Glomerular visceral epithelial cell (primary cell): ENCODE data around the gene ZNF618.
A peak's percentile ranks its signal among the peaks of the same experiment; 100 is the strongest.

Experiments
- DNase-seq: peaks from one replicate; pipeline ENCODE4 v3.0.0-alpha.2; 2016; ENCODE audit errors: extremely low spot score

ZNF618 gene

GRCh38 chr9:113911850-113912557, 35.9 kb downstream of the ZNF618 start:
- no peak for DNase-seq

- no peak for DNase-seq
These were observed 36.7 kb downstream of the ZNF618 start for GRCh38 chr9:113912816-113913215.

GRCh38 chr9:113913426-113914195, 37.5 kb downstream of the ZNF618 start:
- DNase-seq: no peak

GRCh38 chr9:113914517-113914916, 38.4 kb downstream of the ZNF618 start:
- DNase-seq: no peak

- no peak for DNase-seq
These were observed 39.8 kb downstream of the ZNF618 start for GRCh38 chr9:113915817-113916434.

GRCh38 chr9:113916931-113917330, 40.8 kb downstream of the ZNF618 start:
- DNase-seq: no peak

- no peak for DNase-seq
These were observed 42.7 kb downstream of the ZNF618 start for GRCh38 chr9:113918697-113919350.

DNA sequence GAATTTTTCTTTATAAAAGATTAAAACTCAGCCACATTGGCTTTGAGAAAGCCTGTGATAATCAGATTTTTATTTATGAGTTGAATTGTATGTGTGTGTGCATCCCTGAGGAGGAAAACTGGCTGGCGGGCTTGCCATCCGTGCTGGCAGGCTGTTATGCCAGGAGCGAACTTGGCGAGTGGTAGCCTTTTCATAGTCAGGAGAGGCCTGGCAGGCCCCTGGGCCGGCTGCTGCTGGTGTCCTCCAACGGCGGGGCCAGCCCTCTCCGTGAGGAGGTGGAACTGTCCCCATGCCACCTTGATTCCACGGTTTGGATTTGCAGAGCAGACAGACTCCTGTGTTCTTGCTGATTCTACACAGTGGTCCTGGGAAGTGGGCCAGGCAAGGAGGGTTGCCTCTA, 43.3 kb downstream of the ZNF618 start:
- DNase-seq: no peak

DNA sequence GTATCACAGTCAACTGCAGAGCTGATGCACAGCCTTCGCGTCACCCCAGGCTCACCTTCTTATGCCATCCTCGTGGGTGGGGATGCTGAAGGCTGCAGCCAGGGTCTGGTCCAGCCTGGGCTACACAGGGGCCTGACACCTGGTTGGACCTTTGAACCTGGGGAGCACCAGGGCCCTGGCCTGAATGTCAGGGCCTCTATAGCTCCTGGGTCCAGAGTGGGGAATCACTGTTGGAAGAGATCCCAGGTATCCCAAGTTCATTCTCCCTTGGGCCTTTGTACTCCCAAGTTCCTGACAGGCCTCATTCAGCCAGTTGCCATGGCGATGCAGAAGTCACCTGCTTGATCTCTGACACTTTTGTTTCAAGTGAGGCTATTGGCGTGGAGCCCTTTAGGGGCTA, 43.8 kb downstream of the ZNF618 start:
- DNase-seq: no peak

DNA sequence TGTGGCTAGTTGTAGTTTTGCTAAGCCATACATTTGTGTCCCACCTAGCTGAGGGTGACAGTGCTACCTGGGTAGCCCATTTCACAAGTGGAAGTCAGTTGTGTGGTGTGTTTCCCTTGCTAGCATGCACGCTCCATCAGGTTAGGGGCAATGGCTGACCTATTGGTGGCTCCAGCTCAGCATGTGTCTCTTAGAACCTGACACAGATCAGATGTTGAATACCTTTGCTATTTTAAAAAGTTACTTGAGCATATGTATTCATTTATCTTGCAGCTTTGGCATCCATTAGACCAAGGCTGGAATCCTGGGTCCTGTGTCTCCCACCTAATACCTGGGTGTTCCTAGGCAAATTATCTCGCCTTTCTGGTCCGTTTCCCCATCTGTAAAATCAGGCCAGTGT, 44.8 kb downstream of the ZNF618 start:
- no peak for DNase-seq

DNA sequence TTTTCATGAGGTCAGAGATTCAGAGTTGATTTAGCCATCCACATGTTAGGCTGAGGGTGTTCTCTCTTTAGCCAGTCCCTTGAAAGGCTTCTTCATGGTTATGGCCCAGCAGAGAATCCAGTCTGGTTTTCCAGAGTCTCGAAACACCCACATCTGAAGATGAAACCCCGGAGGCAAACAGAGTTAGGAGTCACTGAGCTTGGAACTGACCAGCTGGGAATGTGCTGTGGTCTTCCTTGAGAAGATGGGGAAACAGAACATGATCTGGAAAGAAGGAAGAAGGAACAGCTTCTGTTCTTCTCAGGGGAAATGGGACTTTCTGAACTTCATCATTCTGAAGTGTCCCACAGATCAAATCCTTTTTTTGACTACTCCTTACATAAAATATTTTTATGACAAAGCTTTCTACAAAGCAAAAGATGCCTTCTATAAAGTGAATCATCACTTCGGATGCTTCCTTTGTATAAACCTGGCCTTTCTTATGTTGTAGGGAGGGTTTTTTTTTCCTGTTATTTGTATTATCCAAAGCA, 45.4 kb downstream of the ZNF618 start:
- no peak for DNase-seq

DNA sequence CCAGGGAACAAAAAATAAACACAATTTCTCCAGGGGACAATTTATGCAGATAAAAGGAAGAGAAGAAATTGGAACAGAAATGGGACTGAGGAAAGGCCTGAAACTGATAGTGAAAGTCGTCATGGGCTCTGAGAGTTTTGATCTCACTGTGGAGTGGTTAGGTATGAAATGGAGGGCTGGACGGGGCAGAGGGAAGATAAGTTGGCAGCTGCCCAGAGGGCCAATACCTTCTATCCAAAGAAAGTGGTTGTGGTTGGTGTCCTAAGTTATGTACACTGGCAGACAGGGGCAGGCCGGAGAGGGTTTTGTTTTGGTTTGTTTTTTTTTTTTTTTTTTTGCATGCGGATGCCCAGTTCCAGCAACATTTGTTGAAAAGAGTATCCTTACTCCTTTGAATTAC, 46.1 kb downstream of the ZNF618 start:
- DNase-seq: no peak

DNA sequence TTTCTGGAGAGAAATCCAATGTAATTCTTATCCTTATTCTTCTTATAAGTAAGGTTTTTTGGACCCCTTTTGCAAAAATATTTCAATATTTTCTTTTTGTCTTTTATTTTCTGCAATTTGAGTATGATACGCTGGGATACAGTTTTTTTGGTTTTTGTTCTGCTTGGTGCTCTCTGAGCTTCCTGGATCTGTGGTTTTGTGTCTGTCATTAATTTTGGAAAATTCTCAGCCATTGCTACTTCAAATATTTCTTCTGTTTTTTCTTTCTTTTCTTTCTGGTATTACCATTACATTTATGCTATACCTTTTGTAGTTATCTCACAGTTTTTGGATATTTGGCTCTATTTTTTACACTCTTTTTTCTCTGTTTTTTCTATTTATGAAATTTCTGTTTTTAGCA, 50.1 kb downstream of the ZNF618 start:
- no peak for DNase-seq

GRCh38 chr9:113927277-113927676, 51.2 kb downstream of the ZNF618 start:
- no peak for DNase-seq

DNA sequence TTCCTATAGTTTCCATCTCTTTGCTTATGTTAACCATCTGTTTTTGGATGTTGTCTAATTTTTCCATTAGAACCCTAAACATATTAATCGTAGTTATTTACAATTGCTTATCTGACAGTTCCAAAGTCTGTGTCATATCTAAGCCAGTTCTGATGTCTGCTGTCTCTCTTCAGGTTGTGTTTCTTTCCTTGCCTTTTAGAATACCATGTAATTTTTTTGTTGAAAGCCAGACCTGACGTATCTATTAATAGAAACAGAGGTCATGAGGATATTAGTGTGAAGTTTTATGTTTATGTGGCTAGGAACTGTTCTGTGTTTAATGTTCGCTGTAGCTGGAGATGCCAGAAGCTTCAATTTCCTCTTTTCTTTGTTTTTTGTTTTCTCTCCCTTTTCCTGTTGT, 52.2 kb downstream of the ZNF618 start:
- DNase-seq: no peak

GRCh38 chr9:113929634-113930389, 53.7 kb downstream of the ZNF618 start:
- peak; percentile 6 for DNase-seq

DNA sequence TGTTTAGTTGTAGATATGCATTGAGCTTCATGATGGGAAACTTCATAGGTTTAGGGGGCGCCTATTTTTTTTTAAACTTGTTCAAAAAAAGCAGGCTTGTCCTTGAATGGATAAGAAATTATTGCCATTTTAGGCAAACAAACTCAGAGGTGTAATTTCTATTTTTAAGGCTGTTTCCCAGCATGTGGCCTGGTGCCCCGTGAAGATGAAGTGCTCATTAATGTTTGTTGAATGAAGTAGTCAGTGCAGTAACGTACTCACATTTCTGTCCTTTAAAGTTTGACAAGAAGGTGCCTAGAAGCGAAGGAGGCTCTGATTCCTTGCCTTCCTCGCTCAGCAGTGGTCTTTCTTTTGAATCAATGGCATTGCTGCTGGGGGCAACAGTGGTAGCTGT, 54.3 kb downstream of the ZNF618 start:
- no peak for DNase-seq

DNA sequence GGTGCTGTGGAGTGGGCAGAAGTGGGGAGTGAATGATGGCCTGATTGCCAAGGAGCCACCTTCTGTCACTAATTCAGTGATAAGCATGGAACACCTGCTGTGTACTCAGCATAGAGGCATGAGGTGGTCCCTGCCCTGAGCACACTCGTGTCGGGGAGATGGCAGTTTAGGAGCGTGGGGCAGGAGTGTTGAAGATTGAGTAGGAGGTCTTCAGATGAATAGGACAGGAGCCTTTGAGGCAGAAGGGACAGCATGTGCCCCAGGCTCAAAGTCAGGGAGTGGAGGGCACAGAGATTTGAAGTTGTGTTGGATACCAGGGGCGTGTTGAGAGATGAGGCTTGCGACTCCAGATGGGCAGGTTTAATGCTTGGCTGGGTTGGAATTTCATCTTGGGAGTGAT, 55.0 kb downstream of the ZNF618 start:
- DNase-seq: peak; percentile 25

DNA sequence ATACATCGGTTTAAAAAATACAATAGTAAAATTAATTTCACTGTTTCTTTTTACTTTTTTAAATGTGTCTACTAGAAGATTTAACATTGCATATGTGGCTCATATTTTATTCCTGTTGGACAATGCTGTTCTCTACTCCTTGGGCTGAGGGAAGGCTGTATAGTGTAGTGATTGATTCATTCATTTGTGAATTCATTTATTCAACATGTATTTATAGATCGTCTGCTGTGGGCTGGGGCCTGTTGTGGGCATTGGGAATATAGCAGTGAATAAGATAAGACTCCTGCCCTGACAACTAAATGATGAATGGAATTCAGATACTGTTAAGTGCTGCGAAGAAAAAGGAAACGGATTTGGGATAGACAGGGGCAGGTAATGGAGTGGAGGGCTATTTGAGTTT, 55.7 kb downstream of the ZNF618 start:
- no peak for DNase-seq

DNA sequence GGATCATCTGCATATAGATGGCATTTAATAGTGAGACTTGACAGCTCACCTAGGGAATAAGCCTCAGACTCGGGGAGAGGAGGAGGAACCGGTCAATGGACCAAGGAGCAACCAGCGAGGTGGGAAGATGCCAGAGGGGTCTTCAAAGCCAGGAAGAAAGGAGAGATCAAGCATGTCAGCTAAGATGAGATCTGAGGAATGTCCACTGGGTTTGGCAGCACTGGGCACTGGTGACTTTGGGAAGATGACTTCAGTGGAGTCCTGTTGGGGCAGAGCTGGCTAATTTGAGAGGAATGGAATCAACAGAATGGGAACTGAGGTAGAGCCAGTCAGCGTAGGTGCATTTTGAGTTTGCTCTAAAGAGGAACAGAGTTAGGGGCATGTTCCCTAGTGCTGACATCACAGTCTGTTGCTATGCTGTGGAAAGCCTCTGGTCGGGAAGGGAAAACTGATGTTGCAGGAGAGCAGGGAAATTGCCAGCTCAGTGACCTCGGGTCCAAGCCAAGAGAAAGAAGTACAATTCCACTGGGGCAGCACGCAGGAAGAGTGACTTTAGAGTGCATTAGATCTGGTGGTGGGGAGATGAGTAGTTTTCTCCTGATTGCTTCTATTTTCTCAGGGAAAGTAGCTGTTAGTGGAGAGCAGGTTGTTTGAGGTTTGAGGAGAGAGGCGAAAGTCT, 56.9 kb downstream of the ZNF618 start:
- no peak for DNase-seq

- no peak for DNase-seq
These were observed 57.6 kb downstream of the ZNF618 start for GRCh38 chr9:113933671-113934070.
